ENCODE measurements around the gene ANO7.

Gene ANO7

DNA sequence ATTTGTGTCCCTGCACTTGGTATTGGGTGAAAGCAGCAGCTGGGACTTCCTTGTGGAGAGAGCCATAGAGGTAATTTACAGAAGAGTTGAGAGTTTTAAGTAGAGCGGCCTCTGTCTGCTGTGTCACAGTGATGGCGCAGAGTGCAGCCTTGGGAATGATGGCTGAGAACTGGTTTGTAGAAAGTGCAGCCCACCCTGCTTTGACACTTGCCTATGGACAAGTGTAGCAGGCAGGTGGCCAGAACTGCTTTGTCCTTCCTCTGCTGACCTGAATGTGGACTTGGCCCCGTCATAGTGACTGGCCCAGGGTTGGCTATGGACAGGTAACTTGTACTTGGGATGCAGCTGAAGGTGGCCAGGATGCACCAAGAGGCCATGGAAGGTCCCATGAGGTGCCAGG lies 6.4 kb upstream of the ANO7 start:
- no peak overlapping the region for H3K4me3 ChIP-seq (ENCODE audit: low read depth, low read length)
- TF ChIP-seq, protein P1, sequence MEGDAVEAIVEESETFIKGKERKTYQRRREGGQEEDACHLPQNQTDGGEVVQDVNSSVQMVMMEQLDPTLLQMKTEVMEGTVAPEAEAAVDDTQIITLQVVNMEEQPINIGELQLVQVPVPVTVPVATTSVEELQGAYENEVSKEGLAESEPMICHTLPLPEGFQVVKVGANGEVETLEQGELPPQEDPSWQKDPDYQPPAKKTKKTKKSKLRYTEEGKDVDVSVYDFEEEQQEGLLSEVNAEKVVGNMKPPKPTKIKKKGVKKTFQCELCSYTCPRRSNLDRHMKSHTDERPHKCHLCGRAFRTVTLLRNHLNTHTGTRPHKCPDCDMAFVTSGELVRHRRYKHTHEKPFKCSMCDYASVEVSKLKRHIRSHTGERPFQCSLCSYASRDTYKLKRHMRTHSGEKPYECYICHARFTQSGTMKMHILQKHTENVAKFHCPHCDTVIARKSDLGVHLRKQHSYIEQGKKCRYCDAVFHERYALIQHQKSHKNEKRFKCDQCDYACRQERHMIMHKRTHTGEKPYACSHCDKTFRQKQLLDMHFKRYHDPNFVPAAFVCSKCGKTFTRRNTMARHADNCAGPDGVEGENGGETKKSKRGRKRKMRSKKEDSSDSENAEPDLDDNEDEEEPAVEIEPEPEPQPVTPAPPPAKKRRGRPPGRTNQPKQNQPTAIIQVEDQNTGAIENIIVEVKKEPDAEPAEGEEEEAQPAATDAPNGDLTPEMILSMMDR (IDR thresholded peaks at IDR 0.05; ENCODE audit: low read depth, low read length, missing control alignments): no peak
- DNase-seq (ENCODE audit: low read depth): no peak

DNA sequence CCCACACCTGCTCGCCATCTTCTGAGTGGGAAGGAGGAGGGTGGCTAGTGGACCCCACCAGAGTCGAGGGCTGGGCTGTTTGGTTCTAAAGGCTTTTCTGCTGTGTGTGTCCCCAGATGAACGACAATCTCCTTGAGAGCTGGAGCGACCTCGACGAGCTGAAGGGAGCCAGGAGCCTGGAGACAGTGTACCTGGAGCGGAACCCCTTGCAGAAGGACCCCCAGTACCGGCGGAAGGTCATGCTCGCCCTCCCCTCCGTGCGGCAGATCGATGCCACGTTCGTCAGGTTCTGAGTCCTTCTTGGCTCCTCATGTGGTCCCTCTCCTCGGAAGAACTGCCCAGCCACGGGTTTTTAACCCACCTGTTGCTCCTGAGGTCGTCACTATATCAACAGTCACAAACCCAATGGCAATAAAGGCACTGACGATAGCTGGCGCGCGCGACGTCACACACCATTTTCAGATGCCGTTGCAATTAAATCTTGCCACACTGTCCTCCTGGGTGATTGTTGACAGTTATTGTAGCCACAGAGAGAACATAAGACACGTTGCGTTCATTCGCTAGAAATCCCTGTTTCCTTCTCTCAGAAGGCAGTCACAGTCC lies 5.8 kb upstream of the ANO7 start:
- TF ChIP-seq, protein P1 (IDR thresholded peaks at IDR 0.05; ENCODE audit: low read depth, low read length, missing control alignments): no peak
- no peak overlapping the region for H3K4me3 ChIP-seq (ENCODE audit: low read depth, low read length)
- no peak for DNase-seq (ENCODE audit: low read depth)

DNA sequence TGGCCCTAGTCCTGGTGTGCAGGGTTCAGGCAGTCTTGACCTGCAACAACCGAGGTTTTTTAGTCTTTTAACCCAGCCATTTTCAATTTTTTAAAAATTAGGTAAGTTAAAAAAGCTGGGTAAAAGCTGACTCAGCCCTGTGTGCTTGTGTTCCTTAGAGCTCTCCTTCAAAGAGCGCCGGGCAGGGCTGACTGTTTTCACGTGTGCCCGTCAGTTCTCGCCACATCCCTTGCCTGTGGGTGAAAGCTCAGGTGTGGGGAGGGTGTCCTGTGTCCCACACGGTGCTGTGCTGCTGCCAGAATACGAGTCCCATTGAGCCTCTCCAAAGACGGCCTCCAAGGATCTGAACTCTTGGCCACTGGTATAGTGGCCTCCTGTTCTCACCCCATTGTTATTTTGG lies 5.3 kb upstream of the ANO7 start:
- H3K4me3 ChIP-seq (ENCODE audit: low read depth, low read length): no peak overlapping the region
- DNase-seq (ENCODE audit: low read depth): no peak
- TF ChIP-seq, protein P1 (IDR thresholded peaks at IDR 0.05; ENCODE audit: low read depth, low read length, missing control alignments): no peak

DNA sequence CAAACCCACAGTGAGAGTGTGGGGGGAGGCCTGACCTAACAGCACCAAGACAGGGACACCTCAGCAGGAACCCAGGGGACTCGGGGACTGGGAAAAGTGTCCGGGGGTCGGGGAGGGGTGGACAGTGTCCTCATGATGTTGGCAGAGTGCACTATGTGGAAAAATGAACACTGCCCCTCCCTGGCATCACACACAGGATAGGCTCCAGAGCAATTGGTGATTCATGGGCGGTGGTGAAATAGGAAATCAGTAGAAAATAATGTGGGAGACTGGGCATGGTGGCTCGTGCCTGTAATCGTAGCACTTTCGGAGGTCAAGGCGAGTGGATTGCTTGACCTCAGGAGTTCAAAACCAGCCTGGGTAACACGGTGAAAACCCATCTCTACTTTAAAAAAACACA lies 3.6 kb upstream of the ANO7 start:
- DNase-seq (ENCODE audit: low read depth): no peak
- TF ChIP-seq, protein P1 (IDR thresholded peaks at IDR 0.05; ENCODE audit: low read depth, low read length, missing control alignments): no peak

DNA sequence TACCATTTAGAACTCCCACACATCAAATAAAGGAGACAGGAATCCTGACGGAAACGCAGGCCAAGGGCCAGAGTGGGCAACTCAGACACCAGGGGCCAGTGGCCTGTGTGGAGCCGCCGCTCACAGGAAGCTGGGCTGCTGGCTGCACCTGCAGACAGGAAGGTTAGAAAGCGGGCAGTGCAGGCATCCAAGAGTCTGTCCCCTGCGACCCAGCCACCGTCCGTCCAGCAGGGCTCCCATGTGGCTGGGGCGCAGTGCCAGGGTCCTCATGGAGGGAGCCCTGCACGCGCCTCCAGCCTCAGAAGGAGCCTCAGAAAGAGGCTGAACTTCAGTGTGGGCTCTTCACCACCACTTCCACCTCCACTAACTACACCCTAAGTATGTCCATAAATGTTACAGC lies 2.5 kb upstream of the ANO7 start:
- no peak for DNase-seq (ENCODE audit: low read depth)
- H3K4me3 ChIP-seq (ENCODE audit: low read depth, low read length): no peak overlapping the region
- TF ChIP-seq, protein P1 (IDR thresholded peaks at IDR 0.05; ENCODE audit: low read depth, low read length, missing control alignments): no peak

More for the DNA sequence above, 3.6 kb upstream of the ANO7 start:
- no peak overlapping the region for H3K4me3 ChIP-seq (ENCODE audit: low read depth, low read length)

DNA sequence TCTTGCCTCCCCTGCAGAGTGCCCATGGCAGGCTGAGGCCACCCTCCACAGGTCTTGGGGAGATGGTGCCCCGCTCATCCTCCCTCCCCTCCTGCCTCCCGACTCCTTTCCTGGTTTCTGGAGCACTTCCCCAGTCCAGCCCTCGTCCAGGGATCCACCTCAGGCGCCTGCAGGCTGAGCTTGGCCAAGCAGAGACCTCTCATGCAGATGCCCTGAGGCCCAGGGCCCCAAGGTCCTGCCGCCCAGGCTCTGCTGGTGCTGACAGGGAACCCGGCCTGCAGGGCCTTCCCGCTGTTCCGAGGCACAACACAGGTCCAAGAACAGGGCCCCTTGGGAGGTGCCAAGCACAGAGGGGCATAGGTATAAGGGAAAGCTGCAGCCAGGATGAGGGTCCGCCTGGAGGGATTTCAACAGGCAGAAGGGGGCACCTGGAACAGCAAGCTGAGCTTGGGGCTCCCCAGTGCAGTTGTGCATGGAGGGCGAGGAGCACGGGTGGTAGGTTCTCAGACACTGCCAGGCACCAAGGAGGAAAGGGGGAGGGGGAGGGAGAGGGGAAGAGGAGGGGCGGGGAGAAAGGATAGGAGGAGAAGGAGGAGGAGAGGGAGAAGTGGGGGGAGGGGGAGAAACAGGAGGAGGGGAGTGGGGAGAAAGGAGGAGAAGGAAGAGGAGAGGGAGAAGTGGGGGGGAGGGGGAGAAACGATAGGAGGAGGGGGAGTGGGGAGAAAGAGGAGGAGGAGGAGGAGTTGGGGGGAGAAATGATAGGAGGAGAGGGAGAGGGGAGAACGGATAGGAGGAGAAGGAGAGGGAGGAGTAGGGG lies 1.2 kb upstream of the ANO7 start:
- TF ChIP-seq, protein P1 (IDR thresholded peaks at IDR 0.05; ENCODE audit: low read depth, low read length, missing control alignments): no peak
- no peak overlapping the region for H3K4me3 ChIP-seq (ENCODE audit: low read depth, low read length)
- no peak for DNase-seq (ENCODE audit: low read depth)

DNA sequence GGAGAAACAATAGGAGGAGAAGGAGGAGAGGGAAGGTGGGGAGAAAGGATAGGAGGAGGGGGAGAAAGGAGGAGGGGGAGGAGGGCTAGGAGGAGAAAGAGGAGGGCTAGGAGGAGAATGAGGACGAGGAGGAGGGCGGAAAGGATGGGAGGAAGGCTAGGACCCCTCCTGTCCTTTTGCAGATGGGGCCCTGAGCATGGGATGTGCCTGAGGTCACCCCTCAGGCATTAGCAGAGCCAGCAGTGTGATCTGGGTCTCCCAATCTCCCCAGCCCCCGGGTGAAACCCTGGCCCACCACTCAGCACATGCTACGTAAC lies 601 bp upstream of the ANO7 start:
- DNase-seq (ENCODE audit: low read depth): no peak
- no peak overlapping the region for H3K4me3 ChIP-seq (ENCODE audit: low read depth, low read length)
- TF ChIP-seq, protein P1 (IDR thresholded peaks at IDR 0.05; ENCODE audit: low read depth, low read length, missing control alignments): no peak
